ENCODE measurements around the gene CAPN12.

Gene CAPN12

GRCh38 chr19:38697641-38698071, 46.6 kb downstream of the CAPN12 start:
- no peak overlapping the region for H3K4me3 ChIP-seq (ENCODE audit: low read depth, low read length)
- H3K9me3 ChIP-seq (ENCODE audit: control insufficient read depth, insufficient read depth, low read depth, low read length): no peaks in the 10 kb centered on the region
- H3K4me1 ChIP-seq (ENCODE audit: control insufficient read depth, insufficient read depth, low read length): peaks cover 56% of the 10 kb centered on the region
- H3K36me3 ChIP-seq (ENCODE audit: control insufficient read depth, insufficient read depth, low read length): peaks cover 75% of the 10 kb centered on the region
- H3K9ac ChIP-seq (ENCODE audit: low read length): no peak overlapping the region
- 0 out of 2 replicates have a peak overlapping the region, but pooled peaks have one; percentile 25 for H3K27ac ChIP-seq (ENCODE audit: low read depth, low read length)
- no peaks in the 10 kb centered on the region for H3K27me3 ChIP-seq (ENCODE audit: control insufficient read depth, insufficient read depth, low read length)

GRCh38 chr19:38697197-38697596, 47.1 kb downstream of the CAPN12 start:
- Histone ChIP-seq H3K27me3 (ENCODE audit: control insufficient read depth, insufficient read depth, low read length) (no peaks in the 10 kb centered on the region), H3K9ac (ENCODE audit: low read length) (no peak overlapping the region), H3K9me3 (ENCODE audit: control insufficient read depth, insufficient read depth, low read depth, low read length) (no peaks in the 10 kb centered on the region), H3K4me3 (ENCODE audit: low read depth, low read length) (no peak overlapping the region), H3K4me1 (ENCODE audit: control insufficient read depth, insufficient read depth, low read length) (peaks cover 61% of the 10 kb centered on the region), H3K27ac (ENCODE audit: low read depth, low read length) (0 out of 2 replicates have a peak overlapping the region, but pooled peaks have one; percentile 25), H3K36me3 (ENCODE audit: control insufficient read depth, insufficient read depth, low read length) (peaks cover 71% of the 10 kb centered on the region)

- H3K9me3 ChIP-seq (ENCODE audit: control insufficient read depth, insufficient read depth, low read depth, low read length): no peaks in the 10 kb centered on the region
- H3K27me3 ChIP-seq (ENCODE audit: control insufficient read depth, insufficient read depth, low read length): no peaks in the 10 kb centered on the region
- peaks cover 69% of the 10 kb centered on the region for H3K36me3 ChIP-seq (ENCODE audit: control insufficient read depth, insufficient read depth, low read length)
- no peak overlapping the region for H3K4me3 ChIP-seq (ENCODE audit: low read depth, low read length)
- H3K27ac ChIP-seq (ENCODE audit: low read depth, low read length): no peak overlapping the region
- H3K4me1 ChIP-seq (ENCODE audit: control insufficient read depth, insufficient read depth, low read length): peaks cover 66% of the 10 kb centered on the region
- H3K9ac ChIP-seq (ENCODE audit: low read length): no peak overlapping the region
Measured at GRCh38 chr19:38696729-38697055, 47.6 kb downstream of the CAPN12 start.

GRCh38 chr19:38695832-38696728, 48.2 kb downstream of the CAPN12 start:
- Histone ChIP-seq H3K27ac (ENCODE audit: low read depth, low read length) (0 out of 2 replicates have a peak overlapping the region, but pooled peaks have one; percentile 6), H3K36me3 (ENCODE audit: control insufficient read depth, insufficient read depth, low read length) (peaks cover 63% of the 10 kb centered on the region), H3K4me1 (ENCODE audit: control insufficient read depth, insufficient read depth, low read length) (peaks cover 66% of the 10 kb centered on the region), H3K9ac (ENCODE audit: low read length) (no peak overlapping the region), H3K9me3 (ENCODE audit: control insufficient read depth, insufficient read depth, low read depth, low read length) (no peaks in the 10 kb centered on the region), H3K4me3 (ENCODE audit: low read depth, low read length) (no peak overlapping the region), H3K27me3 (ENCODE audit: control insufficient read depth, insufficient read depth, low read length) (no peaks in the 10 kb centered on the region)

GRCh38 chr19:38695317-38695683, 49.0 kb downstream of the CAPN12 start:
- H3K27me3 ChIP-seq (ENCODE audit: control insufficient read depth, insufficient read depth, low read length): no peaks in the 10 kb centered on the region
- no peaks in the 10 kb centered on the region for H3K9me3 ChIP-seq (ENCODE audit: control insufficient read depth, insufficient read depth, low read depth, low read length)
- H3K9ac ChIP-seq (ENCODE audit: low read length): no peak overlapping the region
- no peak overlapping the region for H3K4me3 ChIP-seq (ENCODE audit: low read depth, low read length)
- H3K4me1 ChIP-seq (ENCODE audit: control insufficient read depth, insufficient read depth, low read length): peaks cover 72% of the 10 kb centered on the region
- peaks cover 58% of the 10 kb centered on the region for H3K36me3 ChIP-seq (ENCODE audit: control insufficient read depth, insufficient read depth, low read length)
- H3K27ac ChIP-seq (ENCODE audit: low read depth, low read length): 0 out of 2 replicates have a peak overlapping the region, but pooled peaks have one; percentile 46

GRCh38 chr19:38693380-38694223, 50.7 kb downstream of the CAPN12 start:
- no peaks in the 10 kb centered on the region for H3K27me3 ChIP-seq (ENCODE audit: control insufficient read depth, insufficient read depth, low read length)
- H3K9me3 ChIP-seq (ENCODE audit: control insufficient read depth, insufficient read depth, low read depth, low read length): no peaks in the 10 kb centered on the region
- peaks cover 83% of the 10 kb centered on the region for H3K4me1 ChIP-seq (ENCODE audit: control insufficient read depth, insufficient read depth, low read length)
- H3K4me3 ChIP-seq (ENCODE audit: low read depth, low read length): peak overlapping the region; percentile 5; the same call in 1 of the 2 replicates
- peak overlapping the region; percentile 67 for H3K9ac ChIP-seq (ENCODE audit: low read length)
- peaks cover 49% of the 10 kb centered on the region for H3K36me3 ChIP-seq (ENCODE audit: control insufficient read depth, insufficient read depth, low read length)
- H3K27ac ChIP-seq (ENCODE audit: low read depth, low read length): peak overlapping the region; percentile 74

- Histone ChIP-seq H3K36me3 (ENCODE audit: control insufficient read depth, insufficient read depth, low read length) (peaks cover 40% of the 10 kb centered on the region), H3K9ac (ENCODE audit: low read length) (peak overlapping the region; percentile 67), H3K4me1 (ENCODE audit: control insufficient read depth, insufficient read depth, low read length) (peaks cover 75% of the 10 kb centered on the region), H3K9me3 (ENCODE audit: control insufficient read depth, insufficient read depth, low read depth, low read length) (no peaks in the 10 kb centered on the region), H3K4me3 (ENCODE audit: low read depth, low read length) (peak overlapping the region; percentile 5; the same call in 1 of the 2 replicates), H3K27ac (ENCODE audit: low read depth, low read length) (peak overlapping the region; percentile 74), H3K27me3 (ENCODE audit: control insufficient read depth, insufficient read depth, low read length) (no peaks in the 10 kb centered on the region)
Measured at GRCh38 chr19:38692458-38693379, 51.6 kb downstream of the CAPN12 start.

- Histone ChIP-seq H3K9me3 (ENCODE audit: control insufficient read depth, insufficient read depth, low read depth, low read length) (no peaks in the 10 kb centered on the region), H3K4me1 (ENCODE audit: control insufficient read depth, insufficient read depth, low read length) (peaks cover 68% of the 10 kb centered on the region), H3K36me3 (ENCODE audit: control insufficient read depth, insufficient read depth, low read length) (peaks cover 33% of the 10 kb centered on the region), H3K27ac (ENCODE audit: low read depth, low read length) (peak overlapping the region; percentile 74; the same call in 1 of the 2 replicates), H3K27me3 (ENCODE audit: control insufficient read depth, insufficient read depth, low read length) (no peaks in the 10 kb centered on the region), H3K9ac (ENCODE audit: low read length) (peak overlapping the region; percentile 67), H3K4me3 (ENCODE audit: low read depth, low read length) (no peak overlapping the region)
Measured at GRCh38 chr19:38691938-38692457, 52.3 kb downstream of the CAPN12 start.

GRCh38 chr19:38690832-38691231, 53.4 kb downstream of the CAPN12 start:
- Histone ChIP-seq H3K27ac (ENCODE audit: low read depth, low read length) (no peak overlapping the region), H3K27me3 (ENCODE audit: control insufficient read depth, insufficient read depth, low read length) (no peaks in the 10 kb centered on the region), H3K9me3 (ENCODE audit: control insufficient read depth, insufficient read depth, low read depth, low read length) (no peaks in the 10 kb centered on the region), H3K4me3 (ENCODE audit: low read depth, low read length) (no peak overlapping the region), H3K36me3 (ENCODE audit: control insufficient read depth, insufficient read depth, low read length) (peaks cover 22% of the 10 kb centered on the region), H3K4me1 (ENCODE audit: control insufficient read depth, insufficient read depth, low read length) (peaks cover 66% of the 10 kb centered on the region), H3K9ac (ENCODE audit: low read length) (no peak overlapping the region)

GRCh38 chr19:38690146-38690545, 54.1 kb downstream of the CAPN12 start:
- Histone ChIP-seq H3K27me3 (ENCODE audit: control insufficient read depth, insufficient read depth, low read length) (no peaks in the 10 kb centered on the region), H3K4me3 (ENCODE audit: low read depth, low read length) (no peak overlapping the region), H3K4me1 (ENCODE audit: control insufficient read depth, insufficient read depth, low read length) (peaks cover 68% of the 10 kb centered on the region), H3K36me3 (ENCODE audit: control insufficient read depth, insufficient read depth, low read length) (peaks cover 16% of the 10 kb centered on the region), H3K9ac (ENCODE audit: low read length) (no peak overlapping the region), H3K27ac (ENCODE audit: low read depth, low read length) (no peak overlapping the region; the same call in 1 of the 2 replicates), H3K9me3 (ENCODE audit: control insufficient read depth, insufficient read depth, low read depth, low read length) (no peaks in the 10 kb centered on the region)

Data from HUES6 (cell line).